Caco-2 (cell line): ENCODE data around the gene LPCAT3. TPM values are rescaled to one million over a fixed set of nuclear protein-coding genes. Genes with fewer than 3 reads are reported as not detected.

Experiments used
- BruUV-seq: library from RNA; stranded (reverse); fragments of 400-500 nt; replicated peaks from 2 replicates; lab custom pipeline; 2021; lab: Mats Ljungman, UMichigan
- CTCF ChIA-PET: fragments of 300-600 bp; sonication (Branson Sonifier 250); formaldehyde crosslinking; loops from one replicate; lab custom pipeline; 2022; ENCODE audit warnings: antibody characterized with exemption; lab: Charles Lee
- POLR2A ChIA-PET: fragments of 300-600 bp; sonication (Branson Sonifier 250); formaldehyde crosslinking; loops from one replicate; lab custom pipeline; 2022; ENCODE audit warnings: antibody characterized with exemption; lab: Charles Lee
- DNase-seq, 2 experiments: peaks; one replicate each; pipeline versions ENCODE4 v3.0.0 to v3.0.0-alpha.2; 2020 to 2022
- H3K27me3 ChIP-seq: replicated peaks from 2 replicates; pipeline ENCODE4 v1.6.0; 2011; ENCODE audit warnings: low read length; ENCODE audit not compliant: control insufficient read depth, insufficient read depth
- H3K36me3 ChIP-seq: 2 replicates; pipeline ENCODE4 v1.5.1; 2011; ENCODE audit warnings: low read length; ENCODE audit not compliant: control insufficient read depth, insufficient read depth
- H3K4me1 ChIP-seq: fragments of 250-450 bp; sonication (Bioruptor Pico); 2 replicates; pipeline ENCODE4 v1.5.1; 2020; ENCODE audit warnings: mild to moderate bottlenecking
- H3K4me3 ChIP-seq: 2 replicates; pipeline ENCODE4 v1.5.1; 2011; ENCODE audit warnings: low read depth, mild to moderate bottlenecking, control low read depth, low read length
- H3K9me3 ChIP-seq: fragments of 250-450 bp; sonication (Bioruptor Pico); 2 replicates; pipeline ENCODE4 v1.5.1; 2020; ENCODE audit warnings: mild to moderate bottlenecking, moderate library complexity
- H3K27ac Mint-ChIP-seq: one replicate; pipeline ENCODE4 v1.8.0; 2022; ENCODE audit warnings: mixed read lengths; ENCODE audit not compliant: unreplicated experiment
- H3K27me3 Mint-ChIP-seq: one replicate; pipeline ENCODE4 v1.8.0; 2022; ENCODE audit warnings: mixed read lengths; ENCODE audit not compliant: insufficient read depth, unreplicated experiment
- H3K36me3 Mint-ChIP-seq: one replicate; pipeline ENCODE4 v1.8.0; 2022; ENCODE audit warnings: mild to moderate bottlenecking, mixed read lengths; ENCODE audit not compliant: insufficient read depth, unreplicated experiment
- H3K4me1 Mint-ChIP-seq: one replicate; pipeline ENCODE4 v1.8.0; 2022; ENCODE audit warnings: low read depth, mixed read lengths; ENCODE audit not compliant: unreplicated experiment
- H3K4me3 Mint-ChIP-seq: one replicate; pipeline ENCODE4 v1.8.0; 2022; ENCODE audit warnings: mild to moderate bottlenecking, moderate library complexity, mixed read lengths; ENCODE audit not compliant: unreplicated experiment
- H3K9me3 Mint-ChIP-seq: one replicate; pipeline ENCODE4 v1.8.0; 2022; ENCODE audit warnings: mixed read lengths; ENCODE audit not compliant: unreplicated experiment
- CTCF ChIP-seq, 2 experiments: fragments of 200-600 bp in 1 of 2; IDR thresholded peaks; 1 replicate in 1 of 2; 2 replicates in 1 of 2; pipeline versions ENCODE4 v1.5.1 to v1.8.0; 2011 to 2022; ENCODE audit warnings: antibody characterized with exemption in 1 of 2, control low read depth in 1 of 2, inconsistent platforms in 1 of 2, low read depth in 1 of 2, low read length in 1 of 2, mild to moderate bottlenecking in 1 of 2, moderate library complexity in 1 of 2; ENCODE audit not compliant: insufficient read depth in 1 of 2, severe bottlenecking in 1 of 2, unreplicated experiment in 1 of 2
- intact Hi-C: fragments of 100-400 bp; cut with micrococcal nuclease; formaldehyde crosslinking; loops from one replicate; pipeline ENCODE4 v1.10.0; 2022; ENCODE audit not compliant: unreplicated experiment
- total RNA-seq: library from RNA; stranded (reverse); gene quantifications from 2 replicates; pipeline ENCODE4 v1.2.3, GENCODE V29; 2022

Gene LPCAT3
- total RNA-seq, 1 experiment from 2014 or later = 142 TPM

GRCh38 chr12:6954316-6955107 lies 63.8 kb downstream of the LPCAT3 start:
- ChIA-PET CTCF (no interaction called here), POLR2A (no interaction called here)
- H3K36me3 ChIP-seq = no peaks in the 10 kb centered on the region
- no peak overlapping the region for H3K4me3 ChIP-seq
- no peak overlapping the region for H3K4me3 Mint-ChIP-seq
- no peaks in the 10 kb centered on the region for H3K27me3 Mint-ChIP-seq
- intact Hi-C loops = no loop called here
- TF ChIP-seq CTCF (IDR thresholded peaks at IDR 0.05; ENCODE audit: insufficient read depth in 1 of 2, low read depth in 1 of 2, low read length in 1 of 2, severe bottlenecking in 1 of 2, unreplicated experiment in 1 of 2) = no peak
- no peaks in the 10 kb centered on the region for H3K9me3 Mint-ChIP-seq
- H3K27me3 ChIP-seq = no peaks in the 10 kb centered on the region
- no peaks in the 10 kb centered on the region for H3K36me3 Mint-ChIP-seq
- DNase-seq = no peak
- no peaks in the 10 kb centered on the region for H3K4me1 ChIP-seq
- no peaks in the 10 kb centered on the region for H3K9me3 ChIP-seq
- no peaks in the 10 kb centered on the region for H3K4me1 Mint-ChIP-seq
- H3K27ac Mint-ChIP-seq = peak overlapping the region; percentile 36
- BruUV-seq = no TSS peak

GRCh38 chr12:6953442-6954315 lies 64.6 kb downstream of the LPCAT3 start:
- no peak for DNase-seq
- Histone ChIP-seq H3K4me1 (no peaks in the 10 kb centered on the region), H3K4me3 (no peak overlapping the region), H3K9me3 (no peaks in the 10 kb centered on the region), H3K36me3 (no peaks in the 10 kb centered on the region), H3K27me3 (no peaks in the 10 kb centered on the region)
- H3K4me3 Mint-ChIP-seq = no peak overlapping the region
- no peak for TF ChIP-seq CTCF (IDR thresholded peaks at IDR 0.05; ENCODE audit: insufficient read depth in 1 of 2, low read depth in 1 of 2, low read length in 1 of 2, severe bottlenecking in 1 of 2, unreplicated experiment in 1 of 2)
- H3K27ac Mint-ChIP-seq = peak overlapping the region; percentile 36
- intact Hi-C loops = no loop called here
- no TSS peak for BruUV-seq
- POLR2A ChIA-PET = no interaction called here
- H3K27me3 Mint-ChIP-seq = no peaks in the 10 kb centered on the region
- no peaks in the 10 kb centered on the region for H3K4me1 Mint-ChIP-seq
- no peaks in the 10 kb centered on the region for H3K9me3 Mint-ChIP-seq
- CTCF ChIA-PET = no interaction called here
- peaks cover 5% of the 10 kb centered on the region for H3K36me3 Mint-ChIP-seq

GRCh38 chr12:6952863-6953441 lies 65.3 kb downstream of the LPCAT3 start:
- intact Hi-C loops = no loop called here
- peaks cover 5% of the 10 kb centered on the region for H3K36me3 Mint-ChIP-seq
- H3K27me3 Mint-ChIP-seq = no peaks in the 10 kb centered on the region
- H3K27ac Mint-ChIP-seq = no peak overlapping the region
- Histone ChIP-seq H3K9me3 (no peaks in the 10 kb centered on the region), H3K36me3 (no peaks in the 10 kb centered on the region), H3K4me1 (no peaks in the 10 kb centered on the region), H3K4me3 (no peak overlapping the region), H3K27me3 (no peaks in the 10 kb centered on the region)
- no peaks in the 10 kb centered on the region for H3K9me3 Mint-ChIP-seq
- BruUV-seq = no TSS peak
- no peak for TF ChIP-seq CTCF (IDR thresholded peaks at IDR 0.05; ENCODE audit: insufficient read depth in 1 of 2, low read depth in 1 of 2, low read length in 1 of 2, severe bottlenecking in 1 of 2, unreplicated experiment in 1 of 2)
- ChIA-PET POLR2A (no interaction called here), CTCF (interaction anchor here (1.0 to 1.1 kb wide), 2 partner anchors 11 to 121 kb away, joined by 3 to 11 read pairs; no protein-coding TSS in a partner anchor)
- DNase-seq = no peak
- H3K4me3 Mint-ChIP-seq = no peak overlapping the region
- H3K4me1 Mint-ChIP-seq = peaks cover 7% of the 10 kb centered on the region
